Fibroblast of mammary gland (primary cell): ENCODE data around the gene HNF1A.
"Not testable (repeated sequence)": the region's sequence is repeated elsewhere in the genome, so short reads cannot be mapped to it uniquely, and the experiment has no call there.

Experiments used
- DNase-seq: peaks from one replicate; pipeline ENCODE4 v3.0.0-alpha.2; 2010; ENCODE audit warnings: low read depth
- H3K4me3 ChIP-seq: 2 replicates; pipeline ENCODE4 v1.5.1; 2011; ENCODE audit warnings: low read depth, mild to moderate bottlenecking, low read length, moderate library complexity; ENCODE audit not compliant: control insufficient read depth
- TF ChIP-seq, protein P1 (sequence below): conservative IDR thresholded peaks from 2 replicates; pipeline ENCODE4 v1.5.1; 2011; ENCODE audit warnings: low read depth, low read length, inconsistent platforms; ENCODE audit not compliant: control insufficient read depth, insufficient read depth

HNF1A gene

DNA sequence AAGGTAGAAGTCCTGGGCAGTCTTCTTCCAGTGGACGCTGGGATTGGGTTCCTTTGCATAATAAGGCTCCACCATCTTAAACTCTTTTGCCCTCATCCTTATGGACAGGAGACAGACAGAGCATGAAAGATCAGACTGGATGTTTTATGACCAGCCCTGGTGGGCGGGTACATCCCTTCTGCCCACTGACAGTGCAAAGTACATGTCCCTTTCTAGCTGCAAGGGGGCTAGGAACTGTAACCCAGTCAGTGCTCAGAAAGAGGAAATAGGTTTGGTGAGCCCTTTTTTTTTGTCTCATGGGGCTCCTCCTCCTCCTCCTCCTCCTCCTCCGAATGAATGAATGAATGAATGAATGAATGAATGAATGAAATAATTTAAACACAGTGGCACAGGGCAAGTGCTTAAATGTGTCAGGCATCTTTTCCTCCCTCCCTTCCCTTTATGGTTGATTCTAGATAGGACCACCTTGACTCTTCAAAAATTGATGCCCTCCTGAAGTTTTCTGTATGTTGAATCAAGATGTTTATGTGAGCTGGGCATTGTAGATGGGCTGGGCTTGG is 36.4 kb upstream of the HNF1A start:
- no peak for DNase-seq
- no peak overlapping the region for H3K4me3 ChIP-seq
- TF ChIP-seq, protein P1, sequence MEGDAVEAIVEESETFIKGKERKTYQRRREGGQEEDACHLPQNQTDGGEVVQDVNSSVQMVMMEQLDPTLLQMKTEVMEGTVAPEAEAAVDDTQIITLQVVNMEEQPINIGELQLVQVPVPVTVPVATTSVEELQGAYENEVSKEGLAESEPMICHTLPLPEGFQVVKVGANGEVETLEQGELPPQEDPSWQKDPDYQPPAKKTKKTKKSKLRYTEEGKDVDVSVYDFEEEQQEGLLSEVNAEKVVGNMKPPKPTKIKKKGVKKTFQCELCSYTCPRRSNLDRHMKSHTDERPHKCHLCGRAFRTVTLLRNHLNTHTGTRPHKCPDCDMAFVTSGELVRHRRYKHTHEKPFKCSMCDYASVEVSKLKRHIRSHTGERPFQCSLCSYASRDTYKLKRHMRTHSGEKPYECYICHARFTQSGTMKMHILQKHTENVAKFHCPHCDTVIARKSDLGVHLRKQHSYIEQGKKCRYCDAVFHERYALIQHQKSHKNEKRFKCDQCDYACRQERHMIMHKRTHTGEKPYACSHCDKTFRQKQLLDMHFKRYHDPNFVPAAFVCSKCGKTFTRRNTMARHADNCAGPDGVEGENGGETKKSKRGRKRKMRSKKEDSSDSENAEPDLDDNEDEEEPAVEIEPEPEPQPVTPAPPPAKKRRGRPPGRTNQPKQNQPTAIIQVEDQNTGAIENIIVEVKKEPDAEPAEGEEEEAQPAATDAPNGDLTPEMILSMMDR = no peak

- H3K4me3 ChIP-seq = no peak overlapping the region
- TF ChIP-seq, protein P1 = no peak
- DNase-seq = no peak
Observed at GRCh38 chr12:120943482-120943881, 34.9 kb upstream of the HNF1A start.

GRCh38 chr12:120944645-120945217 is 33.6 kb upstream of the HNF1A start:
- TF ChIP-seq, protein P1 = peak; percentile 82
- H3K4me3 ChIP-seq = no peak overlapping the region
- peak; percentile 41 for DNase-seq

GRCh38 chr12:120945516-120945915 is 32.8 kb upstream of the HNF1A start:
- not testable (repeated sequence) for H3K4me3 ChIP-seq, DNase-seq

- DNase-seq, H3K4me3 ChIP-seq: not testable (repeated sequence)
Observed at GRCh38 chr12:120950260-120950799, 28.0 kb upstream of the HNF1A start.

DNA sequence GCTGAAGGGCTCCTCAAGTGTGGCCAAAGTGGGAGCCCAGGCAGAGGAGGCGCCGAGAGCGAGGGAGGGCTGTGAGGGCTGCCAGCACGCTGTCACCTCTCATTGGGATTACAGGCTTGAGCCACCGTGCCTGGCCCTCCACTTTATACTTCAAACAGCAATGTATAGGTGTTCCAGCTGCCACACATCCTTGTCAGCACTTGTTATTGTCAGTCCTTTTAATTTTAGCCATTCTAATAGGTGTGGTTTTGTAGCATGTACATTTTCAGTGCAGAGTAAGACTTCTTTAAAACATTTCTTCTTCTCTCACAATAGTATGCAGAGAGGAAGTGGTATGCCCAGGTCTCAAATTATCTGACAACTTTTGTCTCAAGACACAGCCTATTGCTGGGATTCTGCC is 27.5 kb upstream of the HNF1A start:
- H3K4me3 ChIP-seq = no peak overlapping the region
- DNase-seq = no peak
- TF ChIP-seq, protein P1 = no peak

DNA sequence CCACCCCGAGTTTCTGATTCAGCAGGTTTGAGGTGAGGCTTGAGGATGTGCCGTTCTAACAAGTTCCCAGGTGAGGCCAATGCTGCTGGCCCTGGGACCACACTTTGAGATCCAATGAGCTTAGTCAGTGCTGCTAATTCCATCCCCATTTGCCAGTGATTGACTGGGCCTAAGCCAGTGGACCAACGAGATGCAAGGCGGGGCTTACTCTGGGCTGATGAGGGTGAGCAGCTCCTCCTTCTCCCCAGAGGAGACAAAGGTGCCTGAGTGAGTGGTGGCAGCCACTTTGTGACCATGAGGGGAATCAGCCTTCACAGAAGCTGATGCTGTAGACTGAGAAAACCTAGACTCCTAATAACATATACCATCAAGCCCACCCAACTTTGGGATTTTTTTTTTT is 23.1 kb upstream of the HNF1A start:
- TF ChIP-seq, protein P1 = no peak
- no peak for DNase-seq
- no peak overlapping the region for H3K4me3 ChIP-seq
